Stimulated activated CD8-positive, alpha-beta memory T cell treated with anti-CD3 and anti-CD28 coated beads, Interleukin-4, amount 100 ng/mL, for 48 hours (primary cell): ENCODE measurements around the gene TMEM236.

Experiments used
- DNase-seq: peaks from one replicate; pipeline ENCODE4 v3.0.0-alpha.2; 2020

Gene TMEM236

GRCh38 chr10:17833656-17834055, 81.7 kb downstream of the TMEM236 start:
- DNase-seq: no peak

DNA sequence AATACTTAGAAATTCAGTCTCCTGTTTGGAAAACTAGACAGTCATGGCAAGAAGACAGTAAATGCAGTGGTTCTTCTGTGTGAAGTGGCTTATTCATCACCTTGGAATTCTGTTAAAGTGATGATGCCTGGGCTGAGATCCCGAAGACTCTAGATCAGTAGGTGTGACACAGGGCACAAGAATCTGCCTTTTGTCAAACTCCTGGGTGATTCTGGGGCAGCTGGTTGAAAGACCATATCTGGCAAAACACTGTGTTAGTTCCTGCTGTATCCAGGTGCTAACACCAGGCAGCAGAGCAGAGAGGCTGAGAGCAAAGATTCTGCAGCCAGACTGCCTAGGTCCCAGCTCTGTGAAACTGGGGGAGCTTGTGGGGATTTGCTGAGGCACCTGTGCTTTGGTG, 83.7 kb downstream of the TMEM236 start:
- no peak for DNase-seq

- DNase-seq: no peak
Observed at GRCh38 chr10:17836942-17837341, 84.9 kb downstream of the TMEM236 start.

- no peak for DNase-seq
Observed at GRCh38 chr10:17838080-17838648, 86.2 kb downstream of the TMEM236 start.

DNA sequence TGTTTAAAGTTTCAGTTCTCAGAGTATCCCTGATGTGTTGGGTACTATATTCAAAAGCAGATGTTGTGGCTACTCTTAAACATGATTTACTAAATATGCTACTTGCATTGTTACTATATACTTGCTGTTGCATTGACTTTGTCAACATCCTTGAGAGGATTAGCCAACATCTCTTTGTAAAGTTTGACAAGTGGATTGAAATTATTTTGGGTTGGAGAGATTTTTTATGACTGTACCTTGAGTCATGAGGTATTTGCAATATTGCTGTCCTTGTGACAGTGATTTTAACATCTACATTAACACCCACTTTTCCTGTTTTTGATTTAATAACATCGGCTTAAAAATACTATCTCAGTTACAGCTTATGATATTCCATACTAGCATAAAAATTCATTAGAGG, 89.0 kb downstream of the TMEM236 start:
- no peak for DNase-seq

GRCh38 chr10:17842641-17843040, 90.6 kb downstream of the TMEM236 start:
- DNase-seq: no peak

DNA sequence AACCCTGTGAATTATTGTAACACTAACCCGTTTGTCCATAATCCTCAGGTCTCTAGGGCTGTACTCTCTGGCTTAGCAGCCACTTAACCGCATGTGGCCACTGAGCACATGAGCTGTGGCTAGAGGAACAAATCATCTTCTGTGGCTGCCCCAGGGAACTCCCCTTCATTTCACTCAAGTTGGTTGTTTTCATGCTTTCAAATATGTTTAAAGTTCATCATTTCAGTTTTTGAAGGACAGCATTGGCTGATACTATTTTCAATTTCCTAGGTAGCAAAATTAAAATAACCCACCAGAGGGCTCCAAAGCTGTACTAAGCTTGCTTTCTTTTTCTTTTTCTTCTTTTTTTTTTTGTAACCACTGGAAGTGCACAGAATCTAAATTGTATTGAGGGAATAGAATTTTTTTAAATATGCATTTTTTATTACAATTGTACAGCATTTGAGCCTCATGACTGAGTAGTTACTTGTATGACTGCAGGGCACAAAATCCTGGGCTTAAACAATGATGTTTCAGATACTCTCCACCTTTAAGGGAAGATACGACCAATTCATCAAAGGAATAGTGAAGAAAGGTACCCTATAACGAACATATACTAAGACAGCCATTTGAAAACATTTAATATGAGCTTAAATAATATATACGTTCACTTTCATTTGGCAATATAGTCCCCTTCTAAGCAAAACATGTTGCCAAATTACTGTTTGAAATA, 95.7 kb downstream of the TMEM236 start:
- no peak for DNase-seq

DNA sequence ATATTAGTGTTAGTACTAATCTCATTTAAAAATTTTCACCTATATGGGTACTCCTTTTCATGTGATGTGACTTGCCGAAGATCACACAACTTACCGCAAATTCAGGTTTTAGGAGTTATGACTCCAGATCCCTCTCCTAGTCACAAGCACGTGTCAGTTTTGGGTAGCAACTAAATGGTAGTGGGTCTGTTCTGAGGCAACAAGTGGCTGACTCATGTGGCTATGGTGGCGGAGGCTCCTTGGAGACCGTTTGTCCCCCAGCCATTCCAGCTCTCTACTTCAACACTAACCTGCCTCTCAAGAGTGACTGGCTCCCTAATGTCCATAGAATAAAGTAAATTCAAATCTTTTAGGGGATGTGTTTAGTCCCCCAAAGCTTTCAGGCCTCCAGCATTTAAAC, 96.6 kb downstream of the TMEM236 start:
- DNase-seq: no peak
